Naive thymus-derived CD4-positive, alpha-beta T cell (primary cell): ENCODE results near the gene UBXN6. TPM values are rescaled to one million over a fixed set of nuclear protein-coding genes. Genes with fewer than 3 reads are reported as not detected.

Source experiments
- ATAC-seq: fragments of 150-1000 bp; cut with Tn5 transposase; 2 replicates; pipeline ENCODE4 v1.10.0; 2021; ENCODE audit warnings: mild to moderate bottlenecking, moderate library complexity
- CTCF ChIA-PET: fragments of 350-600 bp; sonication (Branson Sonifier 250); formaldehyde crosslinking; loops from one replicate; lab custom pipeline; 2021; ENCODE audit warnings: antibody characterized with exemption; lab: Charles Lee
- POLR2A ChIA-PET: fragments of 350-600 bp; sonication (Branson Sonifier 250); formaldehyde crosslinking; loops from one replicate; lab custom pipeline; 2021; ENCODE audit warnings: antibody characterized with exemption, inconsistent platforms; lab: Charles Lee
- DNase-seq, 9 donors: peaks; one replicate each; pipeline versions ENCODE4 v3.0.0 to v3.0.0-alpha.2; 2020 to 2022; ENCODE audit warnings: mixed read lengths in 1 of 9
- H3K27ac ChIP-seq: one replicate; pipeline ENCODE4 v1.7.0; 2013; ENCODE audit warnings: mild to moderate bottlenecking, low read depth, low read length, moderate library complexity
- H3K27me3 ChIP-seq, 2 donors: one replicate each; pipeline ENCODE4 v1.7.0; 2013; ENCODE audit warnings: low read length in 2 of 2, mild to moderate bottlenecking in 2 of 2, moderate library complexity in 2 of 2; ENCODE audit not compliant: control insufficient read depth in 2 of 2, insufficient read depth in 2 of 2
- H3K36me3 ChIP-seq, 3 experiments: 1 replicate in 2 of 3; 2 replicates in 1 of 3; pipeline ENCODE4 v1.7.0; 2013; ENCODE audit warnings: low read length in 3 of 3, mild to moderate bottlenecking in 3 of 3, moderate library complexity in 1 of 3; ENCODE audit not compliant: insufficient read depth in 3 of 3, control insufficient read depth in 2 of 3
- H3K4me1 ChIP-seq, 2 donors: one replicate each; pipeline ENCODE4 v1.7.0; 2013; ENCODE audit warnings: low read length in 2 of 2, mild to moderate bottlenecking in 2 of 2, moderate library complexity in 1 of 2; ENCODE audit not compliant: control insufficient read depth in 2 of 2, insufficient read depth in 2 of 2
- H3K4me3 ChIP-seq: 2 replicates; pipeline ENCODE4 v1.7.0; 2013; ENCODE audit warnings: mild to moderate bottlenecking, low read length
- H3K9me3 ChIP-seq, 3 experiments: 1 replicate in 2 of 3; 2 replicates in 1 of 3; pipeline ENCODE4 v1.7.0; 2013; ENCODE audit warnings: low read length in 3 of 3; ENCODE audit not compliant: control insufficient read depth in 2 of 3
- H3K27ac Mint-ChIP-seq, 9 donors: one replicate each; pipeline ENCODE4 v1.8.0; 2020 to 2022; ENCODE audit warnings: mixed read lengths in 9 of 9, mild to moderate bottlenecking in 8 of 9, moderate library complexity in 5 of 9, inconsistent platforms in 2 of 9
- H3K27me3 Mint-ChIP-seq, 5 donors: one replicate each; pipeline ENCODE4 v1.8.0; 2021 to 2022; ENCODE audit warnings: mixed read lengths in 5 of 5, mild to moderate bottlenecking in 1 of 5
- H3K36me3 Mint-ChIP-seq, 5 donors: one replicate each; pipeline ENCODE4 v1.8.0; 2020 to 2022; ENCODE audit warnings: mixed read lengths in 5 of 5, mild to moderate bottlenecking in 3 of 5, inconsistent platforms in 1 of 5
- H3K4me1 Mint-ChIP-seq, 7 donors: one replicate each; pipeline ENCODE4 v1.8.0; 2020 to 2022; ENCODE audit warnings: mixed read lengths in 7 of 7, mild to moderate bottlenecking in 3 of 7, inconsistent platforms in 1 of 7
- H3K4me3 Mint-ChIP-seq, 10 donors: one replicate each; pipeline ENCODE4 v1.8.0; 2020 to 2022; ENCODE audit warnings: mild to moderate bottlenecking in 10 of 10, mixed read lengths in 10 of 10, moderate library complexity in 6 of 10, inconsistent platforms in 2 of 10
- H3K9me3 Mint-ChIP-seq, 11 donors: one replicate each; pipeline ENCODE4 v1.8.0; 2020 to 2022; ENCODE audit warnings: mixed read lengths in 11 of 11, mild to moderate bottlenecking in 4 of 11, inconsistent platforms in 1 of 11, moderate library complexity in 1 of 11
- intact Hi-C, 2 donors: fragments of 100-400 bp; cut with micrococcal nuclease; formaldehyde crosslinking; loops; one replicate each; pipeline ENCODE4 v1.15.1; 2023
- polyA plus RNA-seq, 2 donors: library from polyadenylated mRNA; unstranded; fragments of 300-500 nt; fragmentation: Illumina TruSeq; gene quantifications; one replicate each; pipeline ENCODE4 v1.2.3, GENCODE V29; 2021
- total RNA-seq, 6 experiments: library from RNA in 5 of 6; stranded (reverse) in 5 of 6; gene quantifications; 1 replicate in 5 of 6; 2 replicates in 1 of 6; pipeline ENCODE4 v1.2.3 and lab custom pipeline; 2021 to 2026

Gene UBXN6
- total and polyA plus RNA-seq, 7 experiments from 2014 or later, result 5.4 to 68.6 (median 50.3) TPM

- Histone ChIP-seq H3K4me3 (peak overlapping the region; percentile 51), H3K4me1 (peaks cover 7 to 12% of the 10 kb centered on the region in 2 donors), H3K27me3 (no peaks in the 10 kb centered on the region), H3K27ac (peak overlapping the region; percentile 65), H3K36me3 (peaks cover 0 to 22% (median 0%) of the 10 kb centered on the region in 3 experiments), H3K9me3 (no peaks in the 10 kb centered on the region)
- ChIA-PET POLR2A (interaction anchor here (0.9 to 4.6 kb wide), 2 partner anchors 15 to 251 kb away, joined by 3 to 41 read pairs; partner anchors contain the start of gene UBXN6), CTCF (interaction anchor here (0.5 kb wide), 1 partner anchor 124 kb away, joined by 3 read pairs; no protein-coding TSS in a partner anchor)
- H3K27me3 Mint-ChIP-seq, result no peaks in the 10 kb centered on the region
- H3K27ac Mint-ChIP-seq, result peak overlapping the region in 7 of 9 donors; percentile 41 to 83 (median 56)
- no peaks in the 10 kb centered on the region for H3K9me3 Mint-ChIP-seq
- peak overlapping the region in 9 of 10 donors; percentile 66 to 87 (median 79) for H3K4me3 Mint-ChIP-seq
- intact Hi-C loops, result loop anchor here (5.0 to 10.0 kb wide), 8 partner anchors 146 to 1899 kb away; partner anchors contain the start of genes ALKBH7 (in 2 of the 2), EEF2 (in 2 of the 2), DPP9 (in 1 of the 2) and MFSD12 (in 1 of the 2)
- ATAC-seq (no peak), DNase-seq (no peak)
- peaks cover 11 to 29% (median 24%) of the 10 kb centered on the region in 7 donors for H3K4me1 Mint-ChIP-seq
- peaks cover 1 to 12% (median 8%) of the 10 kb centered on the region in 5 donors for H3K36me3 Mint-ChIP-seq
Observed at GRCh38 chr19:4473011-4473762, 15.6 kb upstream of the UBXN6 start.

DNA sequence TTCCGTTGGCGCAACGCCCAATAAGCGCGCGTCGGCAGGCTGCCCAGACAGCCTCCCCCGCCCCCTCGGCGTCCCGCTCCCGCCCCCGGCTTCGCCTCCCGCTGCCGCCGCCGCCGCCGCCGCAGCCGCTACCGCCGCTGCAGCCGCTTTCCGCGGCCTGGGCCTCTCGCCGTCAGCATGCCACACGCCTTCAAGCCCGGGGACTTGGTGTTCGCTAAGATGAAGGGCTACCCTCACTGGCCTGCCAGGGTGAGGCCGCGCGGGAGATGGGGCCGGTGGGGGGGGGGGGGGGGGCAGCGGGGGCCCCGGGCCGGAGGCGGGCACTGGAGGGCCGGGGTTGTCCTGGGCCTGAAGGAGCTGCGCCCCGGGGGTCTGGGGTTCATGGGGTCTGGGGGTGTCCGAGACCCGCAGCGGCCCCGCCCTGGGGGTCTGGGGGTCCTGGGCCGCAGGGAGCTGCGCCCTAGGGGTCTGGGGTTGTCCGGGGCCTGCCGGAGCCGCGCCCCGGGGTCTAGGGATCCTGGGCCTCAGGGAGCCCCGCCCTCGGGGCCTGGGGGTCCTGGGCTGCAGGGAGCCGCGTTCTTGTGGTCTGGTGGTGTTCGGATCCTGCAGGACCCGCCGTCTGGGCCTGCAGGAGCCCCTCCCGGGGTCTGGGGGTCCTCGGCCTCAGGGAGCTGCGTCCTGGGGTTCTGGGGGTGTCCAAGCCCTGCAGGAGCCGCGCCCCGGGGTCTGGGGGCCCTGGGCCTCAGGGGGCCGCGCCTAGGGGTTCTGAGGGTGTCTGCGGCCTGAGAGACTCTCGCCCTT is 14.8 kb upstream of the UBXN6 start, which contains the start of gene HDGFL2:
Gene HDGFL2, plus strand, starts transcription at position 124 of the 801 bp plus-strand sequence. Its CDS starts 54 bp downstream, at position 178.
- Mint-ChIP-seq H3K4me3 (peak within 1 kb of the TSS in 9 of 10 donors; percentile 66 to 87 (median 79)), H3K36me3 (peaks cover 1 to 9% (median 6%) of the 10 kb centered on the region in 5 donors), H3K27me3 (no peaks in the 10 kb centered on the region), H3K9me3 (no peaks in the 10 kb centered on the region), H3K27ac (peak within 1 kb of the TSS in 6 of 9 donors; percentile 41 to 83 (median 62)), H3K4me1 (peaks cover 11 to 28% (median 24%) of the 10 kb centered on the region in 7 donors)
- ATAC-seq (no peak), DNase-seq (peak in 3 of 9 donors; percentile 31 to 93 (median 87))
- Histone ChIP-seq H3K36me3 (peaks cover 0 to 15% (median 0%) of the 10 kb centered on the region in 3 experiments), H3K9me3 (no peaks in the 10 kb centered on the region), H3K27me3 (no peaks in the 10 kb centered on the region), H3K4me3 (peak within 1 kb of the TSS; percentile 71), H3K4me1 (peaks cover 7 to 12% of the 10 kb centered on the region in 2 donors), H3K27ac (peak within 1 kb of the TSS; percentile 77)
- intact Hi-C loops, result loop anchor here (1.0 to 10.0 kb wide), 10 partner anchors 145 to 1900 kb away; partner anchors contain the start of genes ALKBH7 (in 2 of the 2), EEF2 (in 2 of the 2), TNFAIP8L1 (in 2 of the 2) and DPP9 (in 1 of the 2)
- POLR2A ChIA-PET, result interaction anchor here (1.0 to 4.6 kb wide), 7 partner anchors 9 to 709 kb away, joined by 3 to 41 read pairs (median 5); partner anchors contain the start of genes DPP9, MPND, UBXN6 and YJU2
- CTCF ChIA-PET, result interaction anchor here (1.0 kb wide), 1 partner anchor 120 kb away, joined by 4 read pairs; no protein-coding TSS in a partner anchor

GRCh38 chr19:4471403-4472173 is 14.0 kb upstream of the UBXN6 start:
- Histone ChIP-seq H3K4me3 (peak overlapping the region; percentile 71), H3K4me1 (peaks cover 7 to 12% of the 10 kb centered on the region in 2 donors), H3K27ac (peak overlapping the region; percentile 77), H3K36me3 (peaks cover 0 to 8% (median 0%) of the 10 kb centered on the region in 3 experiments), H3K27me3 (no peaks in the 10 kb centered on the region), H3K9me3 (no peaks in the 10 kb centered on the region)
- ATAC-seq, result peak; percentile 90
- Mint-ChIP-seq H3K4me3 (no peak overlapping the region), H3K36me3 (peaks cover 1 to 3% (median 3%) of the 10 kb centered on the region in 5 donors), H3K4me1 (peaks cover 11 to 25% (median 24%) of the 10 kb centered on the region in 7 donors), H3K9me3 (no peaks in the 10 kb centered on the region), H3K27me3 (no peaks in the 10 kb centered on the region), H3K27ac (no peak overlapping the region)
- POLR2A ChIA-PET, result interaction anchor here (0.6 to 4.6 kb wide), 12 partner anchors 8 to 708 kb away, joined by 3 to 41 read pairs (median 3); partner anchors contain the start of genes CHAF1A, DPP9, MPND and UBXN6
- CTCF ChIA-PET, result interaction anchor here (0.8 to 1.0 kb wide), 4 partner anchors 12 to 225 kb away, joined by 3 to 4 read pairs (median 4); partner anchors contain the start of gene YJU2
- intact Hi-C loops, result loop anchor here (1.0 to 10.0 kb wide), 19 partner anchors 14 to 1901 kb away; partner anchors contain the start of genes ALKBH7 (in 2 of the 2), EEF2 (in 2 of the 2), TNFAIP8L1 (in 2 of the 2) and UBXN6 (in 2 of the 2)
- peak; percentile 78 to 100 (median 98) for DNase-seq

- Histone ChIP-seq H3K27me3 (no peaks in the 10 kb centered on the region), H3K36me3 (peaks cover 0 to 4% (median 0%) of the 10 kb centered on the region in 3 experiments), H3K4me1 (peaks cover 0 to 10% of the 10 kb centered on the region in 2 donors), H3K4me3 (no peak overlapping the region), H3K9me3 (no peaks in the 10 kb centered on the region), H3K27ac (no peak overlapping the region)
- Mint-ChIP-seq H3K27ac (no peak overlapping the region), H3K4me3 (no peak overlapping the region), H3K27me3 (no peaks in the 10 kb centered on the region), H3K9me3 (no peaks in the 10 kb centered on the region), H3K4me1 (peaks cover 3 to 8% (median 6%) of the 10 kb centered on the region in 7 donors), H3K36me3 (no peaks in the 10 kb centered on the region)
- no peak for DNase-seq
- ChIA-PET CTCF (interaction anchor here (1.2 kb wide), 1 partner anchor 11 kb away, joined by 3 read pairs; no protein-coding TSS in a partner anchor), POLR2A (interaction anchor here (1.0 kb wide), 1 partner anchor 10 kb away, joined by 3 read pairs; no protein-coding TSS in a partner anchor)
- intact Hi-C loops, result no loop called here
- ATAC-seq, result no peak
Observed at GRCh38 chr19:4467835-4468234, 10.2 kb upstream of the UBXN6 start.

GRCh38 chr19:4464815-4465581 is 7.4 kb upstream of the UBXN6 start:
- no peak for DNase-seq
- Mint-ChIP-seq H3K9me3 (no peaks in the 10 kb centered on the region), H3K4me1 (peaks cover 0 to 2% (median 0%) of the 10 kb centered on the region in 7 donors), H3K4me3 (no peak overlapping the region), H3K27me3 (no peaks in the 10 kb centered on the region), H3K36me3 (no peaks in the 10 kb centered on the region), H3K27ac (peak overlapping the region in 1 of 9 donors; percentile 64)
- Histone ChIP-seq H3K9me3 (no peaks in the 10 kb centered on the region), H3K4me3 (no peak overlapping the region), H3K36me3 (no peaks in the 10 kb centered on the region), H3K27ac (no peak overlapping the region), H3K4me1 (peaks cover 0 to under 1% of the 10 kb centered on the region in 2 donors), H3K27me3 (no peaks in the 10 kb centered on the region)
- ChIA-PET POLR2A (interaction anchor here (0.9 kb wide), 1 partner anchor 8 kb away, joined by 3 read pairs; no protein-coding TSS in a partner anchor), CTCF (no interaction called here)
- no peak for ATAC-seq
- intact Hi-C loops, result no loop called here
